HG02973 (cell line): ENCODE data around the gene RNASET2.
A peak's percentile ranks its signal among the peaks of the same experiment; 100 is the strongest.

ENCODE experiments used
- ATAC-seq: cut with Tn5 transposase; IDR thresholded peaks from one replicate; pipeline ENCODE4 v1.9.1; 2021; ENCODE audit warnings: moderate library complexity; ENCODE audit not compliant: unreplicated experiment

RNASET2 gene

DNA sequence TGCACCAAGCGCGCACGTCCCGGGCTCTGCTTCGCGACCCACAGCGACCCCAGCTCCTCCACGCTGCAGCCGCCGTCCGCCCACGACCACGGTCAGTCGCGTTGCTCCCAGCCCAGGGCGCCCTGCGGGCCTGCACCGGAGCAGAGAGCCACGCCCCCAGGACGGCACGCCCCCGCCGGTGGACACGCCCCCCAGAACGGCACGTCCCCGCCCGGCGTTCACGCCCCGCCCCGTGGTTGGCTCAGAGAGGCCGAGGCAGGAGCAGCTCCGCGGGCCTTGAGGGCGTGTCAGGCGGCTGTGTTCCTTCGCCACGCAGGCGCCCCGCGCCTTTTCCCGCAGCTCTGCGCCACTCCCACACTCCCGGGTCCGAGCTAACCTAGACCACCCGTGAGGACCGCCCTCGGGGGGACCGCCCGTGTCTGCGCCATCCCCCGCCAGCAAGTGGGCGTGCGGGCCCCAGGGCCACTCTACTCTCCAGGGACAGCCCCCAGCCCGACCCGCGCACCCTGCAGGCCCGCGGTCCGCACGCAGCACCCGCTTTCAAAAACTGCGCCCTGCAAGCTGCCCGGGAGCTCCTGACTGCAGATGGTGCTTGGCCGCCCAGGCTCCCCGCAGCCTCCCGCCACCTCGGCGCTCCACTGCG is at the start of gene RNASET2:
RNASET2 (minus strand) TSS at position 107 of the 643 bp plus-strand sequence. CDS start 368 bp downstream, outside the sequence.
- peak; percentile 66 for ATAC-seq

DNA sequence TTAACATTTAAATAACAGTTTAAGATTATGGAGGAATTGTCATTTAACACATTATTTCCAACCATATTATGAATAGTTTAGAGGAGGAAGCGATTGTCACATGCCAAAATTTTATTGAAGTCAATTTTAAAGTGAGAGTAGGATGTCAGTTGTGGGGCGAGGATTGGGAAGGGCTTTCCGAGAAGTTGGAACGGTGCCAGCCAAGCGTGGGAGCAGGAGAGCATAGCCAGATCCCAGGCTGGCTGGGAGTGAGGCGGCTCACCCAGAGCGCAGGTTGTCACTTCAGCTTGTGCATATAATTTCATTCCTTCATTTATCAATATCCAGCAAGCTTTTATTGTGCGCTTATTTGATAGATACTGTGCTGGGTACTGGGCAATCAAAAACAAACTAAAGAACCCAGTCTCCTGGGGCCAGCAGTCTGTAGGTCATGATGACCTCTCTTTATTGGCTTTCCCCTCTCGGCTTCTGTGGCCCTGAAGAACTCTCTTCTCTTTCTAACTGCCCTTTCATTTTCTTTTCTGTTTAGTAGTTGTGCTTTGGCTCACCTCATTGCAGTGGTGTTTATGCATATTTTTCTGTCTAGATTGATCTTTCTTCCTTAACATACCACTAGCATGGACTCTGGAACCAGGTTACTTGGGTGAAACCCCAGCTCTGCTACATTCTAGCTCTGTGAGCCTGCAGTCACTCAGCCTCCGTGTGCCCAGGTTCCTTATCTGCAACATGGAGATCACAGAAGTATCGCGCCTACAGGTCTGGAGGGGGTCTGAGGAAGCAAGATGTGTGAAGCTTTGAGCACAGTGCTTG is 49.2 kb upstream of the RNASET2 start:
- ATAC-seq = no peak

DNA sequence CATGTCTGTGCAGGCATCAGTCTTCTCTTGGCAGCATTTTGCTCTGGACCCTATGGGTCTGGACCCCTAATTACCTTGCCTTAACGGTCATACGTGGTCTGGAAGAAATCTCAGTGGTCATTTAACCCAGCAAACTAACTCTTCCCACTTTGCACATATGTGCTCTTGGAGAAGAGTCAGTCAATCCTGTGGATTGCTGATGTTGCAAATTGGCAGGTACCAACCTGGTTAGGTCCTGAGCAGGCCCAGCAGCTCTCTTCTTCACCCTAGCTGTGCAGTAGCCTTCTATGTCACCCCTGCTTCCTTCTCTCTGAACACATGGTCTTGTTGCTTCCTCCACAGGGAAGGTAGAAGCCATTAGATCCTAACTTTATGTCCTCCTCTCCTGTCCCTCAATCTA is 44.4 kb upstream of the RNASET2 start:
- ATAC-seq = no peak

DNA sequence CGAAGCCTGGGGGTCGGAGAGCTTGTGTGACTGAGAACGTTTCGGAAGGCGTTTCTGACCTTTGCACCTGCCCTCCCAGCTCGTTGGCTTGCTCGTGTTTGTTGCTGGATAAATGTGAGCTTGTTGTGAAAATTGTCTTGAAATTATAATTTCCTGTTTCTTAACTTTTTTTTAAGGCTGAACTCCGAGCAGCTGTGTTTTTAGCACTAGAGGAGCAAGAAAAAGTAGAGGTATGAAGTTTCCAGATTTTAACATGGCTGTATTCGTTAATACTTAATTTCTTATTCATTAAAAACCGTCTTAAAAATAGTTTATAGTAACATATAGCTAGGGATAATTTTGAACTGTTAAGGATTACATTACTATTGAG is 43.5 kb upstream of the RNASET2 start:
- no peak for ATAC-seq

GRCh38 chr6:166999145-166999883 is 43.0 kb upstream of the RNASET2 start, which contains the start of gene CEP43:
Gene CEP43, plus strand, starts transcription at chr6:166999397. Its CDS starts 16 bp downstream, at chr6:166999413.
- peak; percentile 86 for ATAC-seq

- peak; percentile 1 for ATAC-seq
These were observed 42.1 kb upstream of the RNASET2 start for GRCh38 chr6:166998256-166999144.

- ATAC-seq = peak; percentile 30
These were observed 41.5 kb upstream of the RNASET2 start for GRCh38 chr6:166997768-166998255.

GRCh38 chr6:166997348-166997747 is 41.0 kb upstream of the RNASET2 start:
- no peak for ATAC-seq

DNA sequence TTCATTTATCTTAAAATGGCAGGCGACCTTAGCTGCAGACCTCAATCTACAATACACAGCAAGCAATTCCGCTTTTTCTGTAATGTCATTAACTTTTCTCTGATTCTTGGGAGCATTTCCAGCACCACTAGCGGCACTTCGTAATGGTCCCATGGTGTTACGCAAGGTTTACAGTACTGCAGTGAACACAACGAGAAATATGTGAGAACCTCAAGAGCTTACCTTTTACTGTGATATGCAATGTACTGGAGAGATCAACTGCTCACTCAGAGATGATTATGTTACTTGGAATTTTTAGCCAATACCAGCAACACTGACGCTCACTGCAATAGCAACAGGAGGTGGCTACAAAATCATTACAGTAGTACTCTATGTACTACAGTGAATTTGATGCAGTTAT is 40.1 kb upstream of the RNASET2 start:
- no peak for ATAC-seq

DNA sequence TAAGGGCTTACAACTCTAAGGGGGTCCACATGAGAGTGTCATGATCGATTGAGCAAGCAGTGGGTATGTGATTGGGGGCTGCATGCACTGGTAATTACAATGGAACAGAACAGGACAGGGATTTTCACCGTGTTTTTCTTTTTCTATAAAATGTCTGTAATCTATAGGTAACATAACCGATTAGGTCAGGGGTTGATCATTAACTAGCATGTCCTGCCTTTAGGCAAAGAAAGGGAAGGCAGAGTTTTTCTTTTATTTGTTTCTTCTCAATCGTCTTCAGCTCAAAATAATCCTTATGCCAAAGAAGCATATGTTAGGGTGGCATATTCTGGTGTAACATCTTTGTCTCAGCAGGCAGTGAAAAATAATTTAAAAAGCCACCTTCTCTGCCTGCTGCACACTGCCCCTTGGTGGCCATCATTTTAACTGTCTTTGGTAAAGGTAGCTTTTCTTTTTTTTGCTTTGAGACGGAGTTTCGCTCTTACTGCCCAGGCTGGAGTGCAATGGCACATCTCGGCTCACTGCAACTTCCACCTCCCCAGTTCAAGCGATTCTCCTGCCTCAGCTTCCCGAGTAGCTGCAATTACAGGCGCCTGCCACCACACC is 33.2 kb upstream of the RNASET2 start:
- no peak for ATAC-seq

DNA sequence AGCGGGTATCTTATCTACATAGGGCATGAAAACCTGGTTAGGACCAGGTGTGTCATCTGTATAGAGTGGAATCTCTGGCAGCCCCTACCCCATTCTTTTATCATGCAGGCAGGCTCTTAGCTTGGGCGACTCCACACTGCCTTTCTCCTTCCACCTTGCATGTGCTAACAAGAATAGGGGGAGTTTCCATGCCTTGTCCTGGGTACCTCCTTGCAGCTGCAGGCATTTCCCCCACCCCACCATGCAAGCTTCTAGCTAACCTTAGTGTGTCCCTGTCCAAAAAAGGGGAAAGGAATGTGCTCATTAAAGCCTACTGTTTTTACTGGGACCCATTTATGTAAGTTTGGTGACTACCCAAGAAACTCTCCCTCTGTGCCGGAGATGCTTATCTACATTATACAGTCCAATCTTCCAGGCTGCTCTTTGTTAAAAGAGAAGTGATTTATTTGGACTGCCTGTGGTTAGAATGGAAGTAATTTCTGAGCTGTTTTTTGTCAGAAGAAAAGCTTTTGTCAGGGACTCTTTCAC is 32.4 kb upstream of the RNASET2 start:
- ATAC-seq = no peak

GRCh38 chr6:166987930-166988329 is 31.6 kb upstream of the RNASET2 start:
- ATAC-seq = no peak

DNA sequence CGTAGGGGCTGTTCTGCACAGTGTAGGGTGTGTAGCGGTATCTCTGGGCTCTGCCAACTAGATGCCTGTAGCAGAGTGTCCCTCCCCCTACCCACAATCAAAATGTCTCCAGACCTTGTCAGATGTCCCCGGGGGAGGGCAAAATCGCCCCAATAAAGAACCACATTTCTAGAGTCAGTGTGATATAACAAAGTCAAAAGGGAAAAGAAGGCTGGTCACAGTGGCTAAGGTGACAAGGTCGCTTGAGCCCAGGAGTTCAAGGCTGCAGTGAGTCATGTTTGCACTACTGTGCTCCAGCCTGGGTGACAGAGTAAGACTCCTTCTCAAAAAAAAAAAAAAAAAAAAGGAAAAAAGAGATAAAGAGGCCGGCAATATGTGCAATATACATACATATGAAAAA is 31.1 kb upstream of the RNASET2 start:
- no peak for ATAC-seq

DNA sequence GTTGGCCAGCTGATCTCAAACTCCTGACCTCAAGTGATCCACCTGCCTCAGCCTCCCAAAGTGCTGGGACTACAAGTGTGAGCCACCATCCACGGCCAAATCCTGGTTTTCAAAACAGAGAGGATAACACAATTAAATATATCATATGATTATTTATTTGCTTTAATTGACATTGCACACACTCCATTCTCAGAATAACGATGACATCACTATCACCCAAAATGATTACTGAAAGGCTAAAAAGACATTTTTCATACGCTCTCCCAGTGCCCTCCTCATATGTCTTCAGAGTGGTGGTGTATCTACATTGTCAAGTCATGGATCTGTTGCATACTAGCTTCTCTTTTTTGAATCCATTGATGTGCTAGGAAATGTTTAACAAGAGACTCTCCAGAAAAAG is 24.4 kb upstream of the RNASET2 start:
- ATAC-seq = no peak

GRCh38 chr6:166977621-166978525 is 21.5 kb upstream of the RNASET2 start:
- no peak for ATAC-seq

DNA sequence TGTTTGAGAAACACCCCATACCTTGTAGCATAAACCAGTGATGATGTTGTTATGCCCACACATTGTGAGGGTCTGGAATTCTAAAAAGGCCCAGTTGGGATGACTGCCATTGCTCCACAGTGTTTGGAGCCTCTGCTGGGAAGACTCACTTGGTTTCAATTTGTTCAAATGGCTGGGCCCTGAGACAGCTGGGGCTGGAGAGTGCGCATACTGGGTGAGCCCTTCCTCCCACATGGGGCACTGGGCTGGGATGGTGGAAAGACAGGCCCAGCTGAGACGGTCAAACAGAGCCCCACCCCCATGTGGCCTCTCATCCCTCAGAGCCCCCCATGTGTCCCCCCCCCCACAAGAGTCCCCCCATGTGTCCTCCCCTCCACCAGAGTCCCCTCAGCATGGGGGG is 20.3 kb upstream of the RNASET2 start:
- no peak for ATAC-seq

DNA sequence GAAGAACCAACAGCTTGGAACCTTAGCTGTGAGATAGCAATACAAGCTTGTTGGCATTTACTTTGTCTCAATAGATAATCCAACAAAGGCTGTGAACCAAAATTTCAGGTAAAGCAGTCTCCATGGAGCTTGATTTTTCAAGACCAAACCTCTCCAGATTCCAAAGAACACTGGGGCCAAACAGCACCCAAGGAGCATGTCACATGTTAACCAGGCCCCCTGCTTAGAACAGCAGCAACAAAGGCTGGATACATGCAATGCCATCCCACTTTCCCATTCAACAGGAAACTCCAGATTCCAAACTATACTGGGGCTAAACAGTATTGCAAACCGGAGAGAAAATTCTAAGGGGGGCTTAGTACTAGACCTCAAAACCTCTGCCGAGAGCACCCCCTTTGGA is 15.8 kb upstream of the RNASET2 start:
- no peak for ATAC-seq

DNA sequence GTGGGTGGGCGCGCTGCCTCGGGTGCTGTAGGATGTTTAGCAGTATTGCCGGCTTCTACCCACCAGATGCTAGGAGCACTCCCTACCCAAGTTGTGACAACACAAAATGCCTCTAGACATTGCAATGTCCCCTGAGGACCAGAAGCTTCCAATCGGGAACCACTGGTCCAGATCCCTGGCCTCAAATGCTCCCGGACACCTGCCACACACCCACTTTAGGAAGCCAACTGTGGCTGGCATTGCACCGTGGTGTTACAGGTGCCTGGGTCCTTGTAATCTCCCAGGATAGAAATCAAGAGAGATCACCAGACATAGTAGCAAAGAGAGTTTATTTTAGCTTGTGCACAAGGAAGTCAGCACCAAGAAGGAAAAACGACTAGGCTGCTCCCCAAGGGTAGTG is 14.9 kb upstream of the RNASET2 start:
- no peak for ATAC-seq

DNA sequence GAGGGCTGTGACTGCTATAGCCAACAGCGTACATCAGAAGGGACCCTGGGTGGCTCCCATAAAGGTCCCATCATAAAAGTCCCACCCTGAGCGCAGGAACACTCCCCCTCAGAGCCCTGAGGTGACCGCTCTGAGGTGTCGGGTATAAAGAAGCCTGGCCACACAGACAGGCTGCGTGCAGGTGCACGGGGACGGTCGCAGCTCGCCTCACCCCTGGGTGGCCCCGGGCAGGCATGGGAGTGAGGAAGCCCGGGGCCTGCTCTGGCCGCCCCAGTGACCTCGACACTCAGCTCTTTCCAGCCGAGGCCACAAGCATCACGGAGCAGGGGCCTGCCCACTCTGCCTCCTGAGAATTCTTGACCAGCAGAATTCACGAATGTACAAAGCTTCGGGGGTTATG is 14.4 kb upstream of the RNASET2 start:
- no peak for ATAC-seq
